Measurements from ENCODE around the gene AGO3. TPM values are rescaled to one million over a fixed set of nuclear protein-coding genes. Genes with fewer than 3 reads are reported as not detected.

Gene AGO3
- polyA plus RNA-seq, 2 of the 4 experiments (the other 2 are of a cell fraction): 3.8 to 14.7 TPM

- TF ChIP-seq MYC (IDR thresholded peaks at IDR 0.05; ENCODE audit: borderline replicate concordance, low read length) (no peak), CHD4 (IDR thresholded peaks at IDR 0.05; ENCODE audit: borderline replicate concordance) (no peak), CHD2 (IDR thresholded peaks at IDR 0.05; ENCODE audit: low read length, partially characterized antibody) (no peak), KDM5A (IDR thresholded peaks at IDR 0.05) (no peak), KDM1A (IDR thresholded peaks at IDR 0.05; ENCODE audit: low read depth) (no peak), RAD21 (conservative IDR thresholded peaks at IDR 0.05 in 1 of 2, IDR thresholded peaks at IDR 0.05 in 1 of 2) (no peak), CTCF (IDR thresholded peaks at IDR 0.05) (no peak), JUN (IDR thresholded peaks at IDR 0.05) (no peak), MAFK (IDR thresholded peaks at IDR 0.05; ENCODE audit: partially characterized antibody) (no peak), HDAC2 (IDR thresholded peaks at IDR 0.05) (no peak), HEYL (CRISPR knock-in tag; IDR thresholded peaks at IDR 0.05) (no peak), PBX3 (IDR thresholded peaks at IDR 0.05) (no peak), RCOR1 (IDR thresholded peaks at IDR 0.05; ENCODE audit: low read depth, low read length) (no peak), POLR2A (IDR thresholded peaks at IDR 0.05; ENCODE audit: low read length) (no peak), HOXB13 (CRISPR knock-in tag; IDR thresholded peaks at IDR 0.05; ENCODE audit: low read depth) (no peak)
- TF ChIP-seq, protein P1, sequence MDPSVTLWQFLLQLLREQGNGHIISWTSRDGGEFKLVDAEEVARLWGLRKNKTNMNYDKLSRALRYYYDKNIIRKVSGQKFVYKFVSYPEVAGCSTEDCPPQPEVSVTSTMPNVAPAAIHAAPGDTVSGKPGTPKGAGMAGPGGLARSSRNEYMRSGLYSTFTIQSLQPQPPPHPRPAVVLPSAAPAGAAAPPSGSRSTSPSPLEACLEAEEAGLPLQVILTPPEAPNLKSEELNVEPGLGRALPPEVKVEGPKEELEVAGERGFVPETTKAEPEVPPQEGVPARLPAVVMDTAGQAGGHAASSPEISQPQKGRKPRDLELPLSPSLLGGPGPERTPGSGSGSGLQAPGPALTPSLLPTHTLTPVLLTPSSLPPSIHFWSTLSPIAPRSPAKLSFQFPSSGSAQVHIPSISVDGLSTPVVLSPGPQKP (IDR thresholded peaks at IDR 0.05; ENCODE audit: low read depth, low read length): no peak
- CTCF ChIA-PET: interaction anchor here (1.0 kb wide), 1 partner anchor 25 kb away, joined by 3 read pairs; no protein-coding TSS in a partner anchor
- H3K4me3 ChIP-seq: no peak overlapping the region
- no peak overlapping the region for H3K27ac ChIP-seq
- H3K4me1 ChIP-seq: peaks cover 2% of the 10 kb centered on the region; the same call in 2 of the 3 replicates
- H3K9me3 ChIP-seq: no peaks in the 10 kb centered on the region
- 80% methylated on average over 1 of the region's 1 CpG for WGBS (ENCODE audit: missing lambda C conversion rate)
- no peak for DNase-seq (ENCODE audit: low read depth in 1 of 2, low spot score in 1 of 2)
- no peak overlapping the region for H3K4me2 ChIP-seq
- no peak for FAIRE-seq
- ATAC-seq: no peak
- POLR2A ChIA-PET: interaction anchor here (0.6 kb wide), 1 partner anchor 1103 kb away, joined by 3 read pairs; no protein-coding TSS in a partner anchor
These were observed 6.1 kb upstream of the AGO3 start for GRCh38 chr1:35924838-35925237.

DNA sequence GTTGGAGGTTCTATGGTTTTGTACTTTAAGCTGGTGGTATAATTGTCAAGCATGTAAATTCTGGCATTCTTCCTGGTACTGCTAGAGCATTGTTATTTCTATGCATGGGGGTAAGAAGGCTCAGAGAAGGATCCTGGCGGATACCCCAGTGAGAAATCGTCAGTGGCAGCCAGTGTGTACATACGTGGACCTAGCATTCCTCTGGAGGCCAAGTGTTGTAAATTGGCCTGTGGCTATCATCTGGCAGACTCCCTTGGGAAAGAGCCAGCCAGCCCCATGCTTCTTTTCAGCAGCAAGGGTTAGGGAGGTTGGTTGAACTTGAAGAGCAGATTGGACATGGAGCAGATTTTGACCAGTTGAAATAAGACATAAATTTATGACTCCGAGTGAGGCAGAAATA, 5.2 kb upstream of the AGO3 start:
- ChIA-PET CTCF (interaction anchor here (0.8 to 1.0 kb wide), 2 partner anchors 26 to 43 kb away, joined by 3 read pairs; partner anchors contain the start of gene AGO1), POLR2A (no interaction called here)
- H3K9me3 ChIP-seq: no peaks in the 10 kb centered on the region
- TF ChIP-seq PBX3 (IDR thresholded peaks at IDR 0.05): no peak
- TF ChIP-seq ZFP36 (IDR thresholded peaks at IDR 0.05; ENCODE audit: borderline replicate concordance, partially characterized antibody): no peak
- TF ChIP-seq NFE2L2 (conservative IDR thresholded peaks at IDR 0.05; ENCODE audit: low read length): no peak
- TF ChIP-seq, protein P2, sequence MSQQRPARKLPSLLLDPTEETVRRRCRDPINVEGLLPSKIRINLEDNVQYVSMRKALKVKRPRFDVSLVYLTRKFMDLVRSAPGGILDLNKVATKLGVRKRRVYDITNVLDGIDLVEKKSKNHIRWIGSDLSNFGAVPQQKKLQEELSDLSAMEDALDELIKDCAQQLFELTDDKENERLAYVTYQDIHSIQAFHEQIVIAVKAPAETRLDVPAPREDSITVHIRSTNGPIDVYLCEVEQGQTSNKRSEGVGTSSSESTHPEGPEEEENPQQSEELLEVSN (IDR thresholded peaks at IDR 0.05; ENCODE audit: borderline replicate concordance, low read depth): no peak
- FAIRE-seq: no peak
- peaks cover 4% of the 10 kb centered on the region; the same call in 2 of the 3 replicates for H3K4me1 ChIP-seq
- H3K27ac ChIP-seq: no peak overlapping the region
- H3K4me3 ChIP-seq: no peak overlapping the region
- no peak overlapping the region for H3K4me2 ChIP-seq
- 60% methylated on average over 4 of the region's 4 CpGs for WGBS (ENCODE audit: missing lambda C conversion rate)
- DNase-seq (ENCODE audit: low read depth in 1 of 2, low spot score in 1 of 2): no peak
- no peak for ATAC-seq
